Measurements from ENCODE around the gene TAX1BP1. TPM values are rescaled to one million over a fixed set of nuclear protein-coding genes. Genes with fewer than 3 reads are reported as not detected.

The TAX1BP1 gene
- total and polyA plus RNA-seq, 2 experiments from 2014 or later = 47.6 to 91.4 TPM

GRCh38 chr7:27765841-27766240 lies 25.9 kb downstream of the TAX1BP1 start:
- no peak for DNase-seq (ENCODE audit: low read depth in 1 of 2, low spot score in 1 of 2)
- Histone ChIP-seq H3K36me3 (peaks cover 8% of the 10 kb centered on the region), H3K4me1 (ENCODE audit: low read depth) (no peaks in the 10 kb centered on the region), H3K4me3 (no peak overlapping the region), H3K27me3 (no peaks in the 10 kb centered on the region), H3K9me3 (ENCODE audit: low read depth) (no peaks in the 10 kb centered on the region), H3K27ac (no peak overlapping the region)
- no peak for TF ChIP-seq CTCF (IDR thresholded peaks at IDR 0.05; ENCODE audit: low read depth, low read length)

- peak in 1 of 2 donors; percentile 62 for DNase-seq (ENCODE audit: low read depth in 1 of 2, low spot score in 1 of 2)
- H3K27ac ChIP-seq = no peak overlapping the region
- H3K9me3 ChIP-seq (ENCODE audit: low read depth) = no peaks in the 10 kb centered on the region
- H3K27me3 ChIP-seq = no peaks in the 10 kb centered on the region
- no peak for TF ChIP-seq CTCF (IDR thresholded peaks at IDR 0.05; ENCODE audit: low read depth, low read length)
- H3K4me3 ChIP-seq = no peak overlapping the region
- no peaks in the 10 kb centered on the region for H3K4me1 ChIP-seq (ENCODE audit: low read depth)
- peaks cover 8% of the 10 kb centered on the region for H3K36me3 ChIP-seq
Measured at GRCh38 chr7:27767374-27767773, 27.4 kb downstream of the TAX1BP1 start.

GRCh38 chr7:27771111-27771510 lies 31.1 kb downstream of the TAX1BP1 start:
- Histone ChIP-seq H3K27me3 (no peaks in the 10 kb centered on the region), H3K9me3 (ENCODE audit: low read depth) (no peaks in the 10 kb centered on the region), H3K4me3 (no peak overlapping the region), H3K36me3 (peaks cover 4% of the 10 kb centered on the region), H3K27ac (no peak overlapping the region), H3K4me1 (ENCODE audit: low read depth) (no peaks in the 10 kb centered on the region)
- no peak for TF ChIP-seq CTCF (IDR thresholded peaks at IDR 0.05; ENCODE audit: low read depth, low read length)
- no peak for DNase-seq (ENCODE audit: low read depth in 1 of 2, low spot score in 1 of 2)

GRCh38 chr7:27774717-27775328 lies 34.9 kb downstream of the TAX1BP1 start:
- Histone ChIP-seq H3K27me3 (no peaks in the 10 kb centered on the region), H3K36me3 (peaks cover 4% of the 10 kb centered on the region), H3K4me3 (no peak overlapping the region), H3K4me1 (ENCODE audit: low read depth) (no peaks in the 10 kb centered on the region), H3K27ac (no peak overlapping the region), H3K9me3 (ENCODE audit: low read depth) (no peaks in the 10 kb centered on the region)
- peak; percentile 77 for TF ChIP-seq CTCF (IDR thresholded peaks at IDR 0.05; ENCODE audit: low read depth, low read length)
- peak; percentile 14 to 70 for DNase-seq (ENCODE audit: low read depth in 1 of 2, low spot score in 1 of 2)

- no peak for TF ChIP-seq CTCF (IDR thresholded peaks at IDR 0.05; ENCODE audit: low read depth, low read length)
- H3K27me3 ChIP-seq = no peaks in the 10 kb centered on the region
- H3K4me1 ChIP-seq (ENCODE audit: low read depth) = no peaks in the 10 kb centered on the region
- H3K9me3 ChIP-seq (ENCODE audit: low read depth) = no peaks in the 10 kb centered on the region
- no peak overlapping the region for H3K27ac ChIP-seq
- DNase-seq (ENCODE audit: low read depth in 1 of 2, low spot score in 1 of 2) = no peak
- no peaks in the 10 kb centered on the region for H3K36me3 ChIP-seq
- H3K4me3 ChIP-seq = no peak overlapping the region
Measured at GRCh38 chr7:27775782-27776181, 35.8 kb downstream of the TAX1BP1 start.
